ENCODE measurements around the gene PIP4K2B.
"Not testable (repeated sequence)": the region's sequence is repeated elsewhere in the genome, so short reads cannot be mapped to it uniquely, and the experiment has no call there.

The PIP4K2B gene

GRCh38 chr17:38799501-38800236, at the start of gene PIP4K2B:
TSS of gene PIP4K2B (minus strand) at chr17:38799556. CDS start at chr17:38799424, 132 bp downstream.
- DNase-seq (ENCODE audit: low read depth in 2 of 2, low spot score in 1 of 2), result peak; percentile 54 to 65

GRCh38 chr17:38848557-38848891, 49.2 kb upstream of the PIP4K2B start:
- DNase-seq (ENCODE audit: low read depth in 2 of 2, low spot score in 1 of 2), result no peak

GRCh38 chr17:38844261-38844757, 45.0 kb upstream of the PIP4K2B start:
- DNase-seq (ENCODE audit: low read depth in 2 of 2, low spot score in 1 of 2), result no peak

GRCh38 chr17:38825762-38826247, 26.4 kb upstream of the PIP4K2B start:
- DNase-seq (ENCODE audit: low read depth in 2 of 2, low spot score in 1 of 2), result no peak

- DNase-seq (ENCODE audit: low read depth in 2 of 2, low spot score in 1 of 2), result peak; percentile 94 to 95
Observed at GRCh38 chr17:38824899-38825761, 25.8 kb upstream of the PIP4K2B start, which contains the start of gene CWC25. TSS of gene CWC25 (minus strand) at chr17:38825321. CDS start at chr17:38825183, 138 bp downstream.

GRCh38 chr17:38815576-38816193, 16.3 kb upstream of the PIP4K2B start:
- no peak for DNase-seq (ENCODE audit: low read depth in 2 of 2, low spot score in 1 of 2)

DNA sequence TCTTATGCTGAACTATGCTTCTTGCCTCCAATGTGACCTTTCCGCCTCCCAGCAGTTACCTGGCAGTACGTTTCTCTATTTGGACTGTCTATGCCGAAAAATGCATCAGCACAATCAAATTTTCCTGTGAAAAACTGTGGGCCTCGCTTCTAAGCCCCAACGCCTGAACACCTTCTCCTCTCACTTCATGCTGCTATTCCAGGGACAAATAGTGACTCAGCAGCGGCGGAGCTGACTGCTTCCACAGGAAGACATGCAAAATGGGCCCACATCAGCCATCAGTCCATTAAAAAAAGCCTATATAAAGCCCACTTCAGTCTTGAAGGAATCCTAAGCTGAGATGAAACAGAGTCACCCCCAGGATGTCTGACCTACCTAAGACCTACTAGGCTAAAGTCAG, 10.5 kb upstream of the PIP4K2B start:
- DNase-seq (ENCODE audit: low read depth in 2 of 2, low spot score in 1 of 2), result no peak

GRCh38 chr17:38800237-38800760, 943 bp upstream of the PIP4K2B start:
- no peak for DNase-seq (ENCODE audit: low read depth in 2 of 2, low spot score in 1 of 2)

DNA sequence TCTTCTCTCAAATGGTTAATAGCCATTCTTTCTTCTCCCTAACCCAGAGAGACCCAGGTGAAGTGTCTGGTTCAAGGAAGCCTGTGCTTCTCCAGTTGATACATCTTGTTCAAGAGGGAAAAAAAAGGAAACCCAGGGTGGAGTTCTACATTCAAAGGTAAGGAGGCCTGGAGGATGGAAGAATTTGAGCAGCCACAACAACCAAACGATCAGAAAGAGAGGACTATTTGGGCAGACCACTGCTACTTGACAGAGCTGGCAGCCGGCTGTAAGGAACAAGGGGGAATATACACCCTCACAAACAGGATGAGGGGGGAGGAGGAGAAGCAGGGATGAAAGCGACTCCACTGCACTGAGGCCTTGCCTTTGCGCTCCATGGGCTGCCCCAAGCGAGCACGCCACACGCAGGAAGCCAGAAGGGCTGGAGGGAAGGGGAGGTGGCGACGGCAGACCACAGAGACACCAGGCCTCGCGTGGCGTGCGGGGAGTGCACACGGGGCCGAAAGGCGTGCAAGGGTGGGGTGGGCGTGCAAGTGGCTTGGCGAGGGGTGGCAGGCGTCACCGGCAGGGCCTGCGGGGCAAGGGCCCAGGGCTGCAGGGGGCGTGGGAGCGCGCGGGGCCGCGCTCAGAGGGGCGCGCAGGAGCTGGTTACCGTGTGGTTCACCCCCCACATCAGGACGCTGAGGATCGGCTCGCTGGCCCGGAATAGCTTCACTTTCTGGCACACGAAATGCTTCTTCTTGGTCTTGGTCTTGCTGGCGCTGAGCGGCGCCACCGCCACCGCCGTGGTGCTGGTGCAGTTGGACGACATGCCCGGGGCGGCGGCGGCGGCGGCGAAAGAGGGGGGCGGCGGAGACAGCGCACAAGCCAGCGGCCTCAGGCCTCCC, 499 bp downstream of the PIP4K2B start:
- DNase-seq (ENCODE audit: low read depth in 2 of 2, low spot score in 1 of 2), result peak; percentile 17 to 21

DNA sequence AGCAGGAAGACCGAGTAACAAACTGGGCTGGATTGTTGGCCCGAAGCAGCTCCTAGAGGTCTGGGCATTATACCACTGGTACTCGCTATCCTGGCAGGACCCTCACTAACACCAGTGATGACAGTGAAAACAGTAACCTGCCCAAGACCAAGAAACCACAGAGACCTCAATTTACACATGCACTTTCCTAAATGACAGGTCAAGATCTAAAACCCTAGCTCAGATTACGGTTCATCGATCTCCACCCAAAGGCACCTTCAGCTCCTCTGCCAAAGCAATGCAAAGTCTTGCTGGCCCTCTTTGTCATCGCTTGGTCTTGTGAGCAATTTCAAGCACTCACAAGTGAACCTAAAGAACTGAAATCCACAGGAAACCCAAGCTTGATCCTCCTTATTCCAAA, 1.5 kb downstream of the PIP4K2B start:
- no peak for DNase-seq (ENCODE audit: low read depth in 2 of 2, low spot score in 1 of 2)

DNA sequence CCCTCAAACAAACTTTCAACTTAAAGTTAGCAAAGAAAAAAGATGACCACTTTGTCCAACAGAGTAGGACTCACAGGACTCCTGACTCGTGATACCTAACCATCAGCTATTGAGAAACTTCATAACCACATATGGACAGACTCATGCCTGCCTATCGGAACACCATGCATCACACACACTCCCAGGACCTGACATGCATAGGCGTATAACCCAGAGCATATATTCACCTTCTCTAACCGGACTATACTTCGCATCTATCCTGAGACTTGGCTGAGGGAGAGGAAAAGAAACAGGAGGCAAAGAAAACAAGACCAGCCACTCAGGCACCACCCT, 2.2 kb downstream of the PIP4K2B start:
- DNase-seq (ENCODE audit: low read depth in 2 of 2, low spot score in 1 of 2), result no peak

DNA sequence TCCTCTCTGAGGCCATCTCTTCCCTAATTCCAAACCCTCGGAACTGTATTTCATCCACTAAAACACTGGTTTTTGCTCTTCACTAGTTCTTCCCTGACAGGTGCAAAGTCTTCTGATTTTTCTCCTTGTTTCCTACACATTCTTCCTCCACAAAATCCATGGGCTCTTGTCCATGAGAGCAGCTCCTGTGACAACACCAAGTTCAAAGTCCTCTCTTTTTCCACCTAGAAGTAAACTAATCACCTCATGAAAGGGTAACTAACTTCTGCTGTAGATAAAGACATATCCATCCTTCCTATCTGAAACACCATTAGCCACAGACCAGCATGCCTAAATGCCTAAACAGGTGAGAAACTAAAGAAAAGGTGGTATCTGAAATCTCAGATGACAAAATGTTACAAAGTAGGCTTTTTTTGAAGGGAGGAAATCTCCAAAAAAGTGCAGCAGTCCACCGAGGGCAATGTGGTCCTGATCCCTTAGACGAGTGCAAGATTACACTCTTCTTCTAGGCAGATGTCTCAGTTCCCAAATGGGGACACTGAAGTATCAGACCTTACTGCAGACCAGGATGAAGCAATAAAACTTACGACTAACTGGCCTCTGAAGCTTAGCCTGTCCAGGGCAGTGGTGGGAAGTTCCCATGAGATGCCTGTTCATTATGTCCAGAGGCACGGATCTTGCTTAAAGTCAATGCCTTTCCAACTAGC, 2.8 kb downstream of the PIP4K2B start:
- no peak for DNase-seq (ENCODE audit: low read depth in 2 of 2, low spot score in 1 of 2)

DNA sequence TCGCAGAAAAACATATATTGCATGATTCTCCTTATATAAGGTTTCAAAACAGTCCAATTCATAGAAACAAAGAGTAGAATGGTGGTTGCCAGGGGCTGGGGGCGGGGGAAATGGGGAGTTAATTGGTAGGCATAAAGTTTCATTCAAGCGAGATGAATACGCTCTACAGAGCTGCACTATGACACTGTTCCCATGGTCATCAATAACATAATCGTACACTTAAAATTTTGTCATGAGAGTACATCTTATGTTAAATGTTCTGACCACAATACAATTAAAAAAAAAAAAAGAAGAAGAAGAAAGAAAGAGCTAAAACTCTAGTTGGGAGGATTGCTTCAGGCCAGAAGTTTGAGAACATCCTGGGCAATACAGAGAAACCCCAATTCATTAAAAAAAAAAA, 5.1 kb downstream of the PIP4K2B start:
- no peak for DNase-seq (ENCODE audit: low read depth in 2 of 2, low spot score in 1 of 2)

GRCh38 chr17:38791162-38791561, 8.2 kb downstream of the PIP4K2B start:
- DNase-seq (ENCODE audit: low read depth in 2 of 2, low spot score in 1 of 2), result no peak

DNA sequence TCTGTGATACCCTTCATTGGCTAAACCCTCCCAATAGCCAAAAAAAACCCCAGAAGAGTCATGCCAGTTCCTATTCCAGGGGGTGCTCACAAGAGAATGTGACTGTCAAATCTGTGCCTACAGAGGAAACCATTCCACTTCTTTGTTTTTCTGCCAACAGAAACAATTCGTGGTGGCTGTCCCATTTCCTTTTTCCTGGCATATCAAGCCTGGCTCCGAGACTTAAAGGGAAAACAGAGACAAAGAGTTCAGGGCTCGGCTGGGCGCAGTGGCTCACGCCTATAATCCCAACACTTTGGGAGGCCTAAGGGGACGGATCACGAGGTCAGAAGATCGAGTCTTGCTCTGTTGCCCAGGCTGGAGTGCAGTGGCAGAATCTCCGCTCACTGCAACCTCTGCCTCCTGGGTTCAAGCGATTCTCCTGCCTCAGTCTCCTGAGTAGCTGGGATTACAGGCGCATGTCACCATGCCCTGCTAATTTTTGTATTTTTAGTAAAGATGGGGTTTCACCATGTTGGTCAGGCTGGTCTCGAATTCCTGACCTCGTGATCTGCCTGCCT, 9.1 kb downstream of the PIP4K2B start:
- not testable (repeated sequence) for DNase-seq (ENCODE audit: low read depth in 2 of 2, low spot score in 1 of 2)

DNA sequence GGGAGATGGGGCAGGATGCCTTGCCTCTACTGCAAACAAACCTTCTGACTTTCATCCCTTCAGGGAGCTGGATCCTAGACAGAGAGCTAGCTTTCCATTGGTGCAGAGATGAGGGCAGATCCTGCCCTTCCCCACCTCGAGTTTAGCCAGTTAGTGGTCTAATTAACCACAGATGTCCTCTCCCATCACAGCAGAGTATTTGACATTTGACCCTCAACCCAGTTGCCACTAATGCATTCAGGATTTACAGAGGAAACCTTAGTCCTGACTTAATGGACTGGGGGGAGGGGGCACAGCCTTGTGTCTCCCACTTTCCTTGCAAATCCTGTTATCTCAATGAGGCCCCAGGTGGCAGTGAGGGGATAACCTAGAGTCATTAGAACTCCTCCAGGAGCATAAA, 10.2 kb downstream of the PIP4K2B start:
- DNase-seq (ENCODE audit: low read depth in 2 of 2, low spot score in 1 of 2), result no peak

DNA sequence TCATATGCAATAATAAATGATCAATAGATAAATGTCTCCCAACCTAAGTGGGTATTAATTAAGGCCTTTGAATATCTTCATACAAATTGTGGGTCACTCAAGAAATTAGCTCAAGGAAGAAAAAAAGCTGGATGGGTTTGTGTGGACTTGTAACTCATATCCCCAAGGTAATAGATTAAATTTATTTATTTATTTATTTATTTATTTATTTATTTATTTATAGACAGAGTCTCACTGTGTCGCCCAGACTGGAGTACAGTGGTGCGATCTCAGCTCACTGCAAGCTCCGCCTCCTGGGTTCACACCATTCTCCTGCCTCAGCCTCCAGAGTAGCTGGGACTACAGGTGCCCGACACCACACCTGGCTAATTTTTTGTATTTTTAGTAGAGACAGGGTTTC, 11.4 kb downstream of the PIP4K2B start:
- DNase-seq (ENCODE audit: low read depth in 2 of 2, low spot score in 1 of 2), result not testable (repeated sequence)

DNA sequence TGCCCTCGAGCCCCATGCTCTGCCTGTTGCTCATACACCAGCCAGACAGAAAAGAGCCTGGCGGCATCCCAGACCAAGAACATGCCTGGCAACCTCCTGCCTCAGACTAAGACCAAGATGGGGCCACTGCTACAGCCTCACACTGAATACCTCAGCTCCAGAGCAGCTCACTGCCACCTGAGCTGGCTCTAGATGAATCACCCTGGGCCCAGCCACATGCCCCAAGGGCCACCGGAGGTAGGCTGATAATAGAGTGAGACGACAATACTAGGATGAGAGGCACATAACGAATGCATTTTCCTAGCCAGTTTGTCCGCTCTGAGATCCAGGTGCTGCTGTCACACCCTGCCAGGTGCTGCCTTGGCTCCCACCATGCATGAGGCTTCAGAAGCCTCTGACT, 13.0 kb downstream of the PIP4K2B start:
- no peak for DNase-seq (ENCODE audit: low read depth in 2 of 2, low spot score in 1 of 2)

DNA sequence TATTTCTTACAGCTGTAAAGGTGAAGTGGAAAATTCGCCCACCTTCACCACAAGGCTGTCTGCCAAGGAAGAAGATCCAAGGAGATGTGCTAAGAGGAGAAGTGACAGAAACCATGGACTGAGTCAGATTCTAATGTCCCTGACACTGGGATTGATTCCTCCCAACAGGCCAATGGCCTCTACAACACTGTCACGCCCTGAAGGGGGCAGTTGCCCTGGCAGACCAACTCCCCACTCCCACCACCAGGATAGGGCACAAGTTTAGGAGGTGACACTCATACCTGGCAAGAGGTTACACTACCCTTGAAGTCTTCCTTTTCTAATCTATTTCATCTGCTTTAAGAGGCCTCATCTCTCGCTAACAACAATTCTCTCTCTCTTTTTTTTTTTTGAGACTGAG, 16.1 kb downstream of the PIP4K2B start:
- DNase-seq (ENCODE audit: low read depth in 2 of 2, low spot score in 1 of 2), result no peak
